ENCODE results near the gene CADM2.

Gene CADM2

DNA sequence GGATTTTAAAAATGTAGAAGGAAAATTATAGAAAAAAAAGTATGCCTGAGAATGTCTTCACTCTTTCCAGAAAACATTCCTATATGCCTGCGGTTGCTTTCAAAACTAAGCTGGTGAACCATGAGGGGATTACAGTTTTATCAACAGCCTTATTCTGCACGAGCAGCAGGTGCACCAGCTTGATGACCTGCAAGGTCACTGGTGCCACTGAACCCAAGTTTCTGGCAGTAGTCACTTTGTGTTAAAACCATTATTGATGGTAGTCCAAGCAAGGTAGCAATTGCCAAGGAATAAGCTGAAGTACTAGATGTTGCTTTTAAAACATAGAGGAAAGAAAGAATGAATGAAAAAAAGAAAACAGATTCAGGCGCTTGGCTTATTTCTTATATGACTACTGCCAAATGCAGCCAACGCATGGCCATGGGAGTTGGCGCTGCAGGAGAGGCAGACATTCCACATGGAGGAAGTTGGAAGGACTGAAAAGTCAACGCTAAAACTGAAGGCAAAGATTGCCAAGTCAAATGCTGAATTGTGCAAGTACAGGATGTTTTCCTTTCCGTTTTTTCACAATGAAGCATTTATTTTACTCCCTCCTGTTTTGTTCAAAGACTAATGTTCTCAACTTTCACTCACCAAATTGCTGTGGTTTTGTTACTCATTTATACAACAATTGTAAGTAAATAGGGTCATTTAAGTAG lies 601.4 kb downstream of the CADM2 start:
- H3K9me3 ChIP-seq (ENCODE audit: control insufficient read depth, insufficient read depth, low read length), result no peaks in the 10 kb centered on the region
- no peak for TF ChIP-seq EZH2phosphoT487 (IDR thresholded peaks at IDR 0.05; ENCODE audit: borderline replicate concordance, low read length)
- TF ChIP-seq, protein P1, sequence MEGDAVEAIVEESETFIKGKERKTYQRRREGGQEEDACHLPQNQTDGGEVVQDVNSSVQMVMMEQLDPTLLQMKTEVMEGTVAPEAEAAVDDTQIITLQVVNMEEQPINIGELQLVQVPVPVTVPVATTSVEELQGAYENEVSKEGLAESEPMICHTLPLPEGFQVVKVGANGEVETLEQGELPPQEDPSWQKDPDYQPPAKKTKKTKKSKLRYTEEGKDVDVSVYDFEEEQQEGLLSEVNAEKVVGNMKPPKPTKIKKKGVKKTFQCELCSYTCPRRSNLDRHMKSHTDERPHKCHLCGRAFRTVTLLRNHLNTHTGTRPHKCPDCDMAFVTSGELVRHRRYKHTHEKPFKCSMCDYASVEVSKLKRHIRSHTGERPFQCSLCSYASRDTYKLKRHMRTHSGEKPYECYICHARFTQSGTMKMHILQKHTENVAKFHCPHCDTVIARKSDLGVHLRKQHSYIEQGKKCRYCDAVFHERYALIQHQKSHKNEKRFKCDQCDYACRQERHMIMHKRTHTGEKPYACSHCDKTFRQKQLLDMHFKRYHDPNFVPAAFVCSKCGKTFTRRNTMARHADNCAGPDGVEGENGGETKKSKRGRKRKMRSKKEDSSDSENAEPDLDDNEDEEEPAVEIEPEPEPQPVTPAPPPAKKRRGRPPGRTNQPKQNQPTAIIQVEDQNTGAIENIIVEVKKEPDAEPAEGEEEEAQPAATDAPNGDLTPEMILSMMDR (IDR thresholded peaks at IDR 0.05; ENCODE audit: low read depth, low read length, poor library complexity, severe bottlenecking), result no peak
- no peaks in the 10 kb centered on the region for H4K20me1 ChIP-seq (ENCODE audit: control insufficient read depth, insufficient read depth, low read depth, low read length)
- H3K4me2 ChIP-seq (ENCODE audit: low read length), result no peak overlapping the region
- no peak overlapping the region for H3K4me3 ChIP-seq (ENCODE audit: low read length)
- no peak overlapping the region for H3K27ac ChIP-seq (ENCODE audit: low read depth, low read length)
- H3K36me3 ChIP-seq (ENCODE audit: control insufficient read depth, low read length), result no peaks in the 10 kb centered on the region
- H3K79me2 ChIP-seq (ENCODE audit: control insufficient read depth, low read length), result no peaks in the 10 kb centered on the region
- H3F3A ChIP-seq (ENCODE audit: control insufficient read depth, insufficient read depth), result no peaks in the 10 kb centered on the region
- H3K27me3 ChIP-seq (ENCODE audit: control insufficient read depth, low read length), result no peaks in the 10 kb centered on the region
- H3K9me2 ChIP-seq (replicated peaks; ENCODE audit: control insufficient read depth, low read length), result no peaks in the 10 kb centered on the region
- H3K4me1 ChIP-seq (ENCODE audit: control insufficient read depth, low read length), result no peaks in the 10 kb centered on the region

DNA sequence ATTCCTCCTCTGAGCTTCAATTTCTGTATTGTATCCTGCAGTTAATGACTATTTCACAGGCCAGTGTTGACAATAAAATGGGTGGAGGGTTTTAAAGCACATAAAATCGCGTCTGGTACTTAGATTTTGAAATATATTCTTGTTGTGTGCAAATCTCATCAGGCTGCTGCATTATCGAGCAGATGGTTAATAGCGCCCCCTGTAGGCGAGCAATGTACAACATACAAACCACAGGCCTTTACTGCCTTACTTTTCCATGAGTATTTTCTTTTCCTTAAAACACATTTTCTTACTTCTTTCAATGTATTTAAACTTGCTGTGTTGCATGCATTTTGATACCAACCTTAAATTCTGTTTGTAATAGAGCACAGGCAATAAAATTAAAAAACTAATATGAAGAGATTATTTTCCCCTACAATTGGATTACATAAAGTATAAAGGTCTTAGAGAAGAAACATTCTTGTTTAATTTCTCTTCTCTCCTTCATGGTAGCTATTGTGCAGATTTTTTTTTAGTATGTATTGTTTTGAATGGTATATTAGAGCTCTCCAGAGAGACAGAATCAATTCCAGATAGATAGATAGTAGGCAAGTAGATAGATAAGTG lies 608.4 kb downstream of the CADM2 start:
- Histone ChIP-seq H3K4me2 (ENCODE audit: low read length) (no peak overlapping the region), H3K36me3 (ENCODE audit: control insufficient read depth, low read length) (no peaks in the 10 kb centered on the region)

DNA sequence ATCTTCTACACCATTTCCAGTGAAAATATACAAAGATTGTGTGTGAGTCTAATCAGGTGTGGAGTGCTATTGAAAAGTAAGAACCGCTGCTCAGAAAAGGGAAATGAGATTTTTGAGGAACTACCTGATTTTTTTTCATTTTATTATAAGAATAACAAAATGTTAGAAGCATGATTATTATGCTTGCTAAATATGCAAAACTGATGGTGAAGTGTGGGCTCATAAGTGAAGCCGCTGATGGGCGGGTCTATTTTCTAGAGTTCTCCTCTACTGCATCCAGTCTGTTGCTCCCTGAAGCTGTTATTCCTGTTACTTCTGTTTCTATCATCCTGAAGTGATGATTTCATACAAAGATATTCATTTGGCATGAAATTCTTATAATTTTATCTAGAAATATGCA lies 612.0 kb downstream of the CADM2 start:
- Histone ChIP-seq H3K9me2 (replicated peaks; ENCODE audit: control insufficient read depth, low read length) (no peaks in the 10 kb centered on the region), H3K4me2 (ENCODE audit: low read length) (no peak overlapping the region), H3K79me2 (ENCODE audit: control insufficient read depth, low read length) (no peaks in the 10 kb centered on the region), H4K20me1 (ENCODE audit: control insufficient read depth, insufficient read depth, low read depth, low read length) (no peaks in the 10 kb centered on the region), H3F3A (ENCODE audit: control insufficient read depth, insufficient read depth) (no peaks in the 10 kb centered on the region), H3K36me3 (ENCODE audit: control insufficient read depth, low read length) (no peaks in the 10 kb centered on the region), H3K27ac (ENCODE audit: low read depth, low read length) (no peak overlapping the region), H3K4me3 (ENCODE audit: low read length) (no peak overlapping the region), H3K27me3 (ENCODE audit: control insufficient read depth, low read length) (no peaks in the 10 kb centered on the region), H3K4me1 (ENCODE audit: control insufficient read depth, low read length) (no peaks in the 10 kb centered on the region), H3K9me3 (ENCODE audit: control insufficient read depth, insufficient read depth, low read length) (no peaks in the 10 kb centered on the region)
- TF ChIP-seq, protein P1 (IDR thresholded peaks at IDR 0.05; ENCODE audit: low read depth, low read length, poor library complexity, severe bottlenecking), result no peak
- no peak for TF ChIP-seq EZH2phosphoT487 (IDR thresholded peaks at IDR 0.05; ENCODE audit: borderline replicate concordance, low read length)

More for the DNA sequence above, 608.4 kb downstream of the CADM2 start:
- Histone ChIP-seq H3K79me2 (ENCODE audit: control insufficient read depth, low read length) (no peaks in the 10 kb centered on the region), H3K27ac (ENCODE audit: low read depth, low read length) (no peak overlapping the region), H4K20me1 (ENCODE audit: control insufficient read depth, insufficient read depth, low read depth, low read length) (no peaks in the 10 kb centered on the region), H3K4me1 (ENCODE audit: control insufficient read depth, low read length) (no peaks in the 10 kb centered on the region), H3K27me3 (ENCODE audit: control insufficient read depth, low read length) (no peaks in the 10 kb centered on the region), H3K9me2 (replicated peaks; ENCODE audit: control insufficient read depth, low read length) (no peaks in the 10 kb centered on the region), H3F3A (ENCODE audit: control insufficient read depth, insufficient read depth) (no peaks in the 10 kb centered on the region), H3K9me3 (ENCODE audit: control insufficient read depth, insufficient read depth, low read length) (no peaks in the 10 kb centered on the region), H3K4me3 (ENCODE audit: low read length) (no peak overlapping the region)
- TF ChIP-seq, protein P1 (IDR thresholded peaks at IDR 0.05; ENCODE audit: low read depth, low read length, poor library complexity, severe bottlenecking), result peak; percentile 82
- no peak for TF ChIP-seq EZH2phosphoT487 (IDR thresholded peaks at IDR 0.05; ENCODE audit: borderline replicate concordance, low read length)

Data from DOHH2 (cell line).